HG02885 (cell line): Measurements from ENCODE around the gene ATF5.
"Not testable (repeated sequence)": the region's sequence is repeated elsewhere in the genome, so short reads cannot be mapped to it uniquely, and the experiment has no call there.

Source experiments
- ATAC-seq: cut with Tn5 transposase; IDR thresholded peaks from one replicate; pipeline ENCODE4 v1.9.1; 2021; ENCODE audit warnings: mild to moderate bottlenecking; ENCODE audit not compliant: unreplicated experiment, poor library complexity

ATF5 gene

GRCh38 chr19:49920624-49921363 lies 8.2 kb upstream of the ATF5 start:
- peak; percentile 36 for ATAC-seq

DNA sequence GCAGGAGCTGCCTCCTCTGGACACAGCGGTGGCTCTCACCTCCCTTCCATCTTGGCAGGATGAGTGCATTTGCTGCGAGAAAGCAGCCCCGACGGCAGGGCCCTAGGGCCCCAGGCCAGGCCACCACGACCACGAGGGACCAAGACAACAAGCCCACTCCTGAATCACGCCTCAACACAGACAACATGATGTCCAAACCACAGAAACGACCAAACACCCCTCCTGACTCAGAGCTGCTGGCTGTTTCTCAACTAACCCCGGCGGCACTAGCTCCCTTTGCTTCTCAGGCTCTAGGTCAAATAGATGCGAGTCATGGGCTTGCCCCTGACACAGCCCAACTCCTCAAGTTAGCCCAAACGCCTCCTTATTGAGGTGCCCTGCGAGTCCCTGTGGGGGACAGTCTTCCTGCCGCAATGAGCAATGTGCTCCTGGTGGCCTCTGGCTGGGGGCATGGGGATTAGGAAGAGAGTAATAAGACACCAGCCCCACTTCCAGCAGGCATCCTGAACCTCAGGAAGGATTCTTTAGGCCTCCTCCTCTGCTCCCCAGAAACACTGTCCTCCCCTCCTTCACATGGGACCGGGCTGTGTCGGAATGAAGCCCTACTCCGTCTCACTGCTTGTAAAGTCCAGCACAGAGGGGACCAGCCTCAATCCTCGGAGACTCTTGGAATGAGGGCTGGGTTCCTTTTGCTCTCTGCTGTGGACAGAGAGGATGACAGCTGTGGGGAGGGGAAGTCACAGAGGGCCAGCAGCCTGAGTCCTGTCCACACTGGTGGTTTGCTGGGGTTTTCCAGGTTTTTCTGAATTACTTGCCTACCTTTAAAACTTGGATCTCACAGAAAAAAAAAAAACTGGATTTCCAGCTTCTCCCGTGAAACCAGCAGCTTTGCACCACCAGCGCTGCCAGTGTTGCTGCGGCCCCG lies 6.9 kb upstream of the ATF5 start:
- ATAC-seq: no peak

DNA sequence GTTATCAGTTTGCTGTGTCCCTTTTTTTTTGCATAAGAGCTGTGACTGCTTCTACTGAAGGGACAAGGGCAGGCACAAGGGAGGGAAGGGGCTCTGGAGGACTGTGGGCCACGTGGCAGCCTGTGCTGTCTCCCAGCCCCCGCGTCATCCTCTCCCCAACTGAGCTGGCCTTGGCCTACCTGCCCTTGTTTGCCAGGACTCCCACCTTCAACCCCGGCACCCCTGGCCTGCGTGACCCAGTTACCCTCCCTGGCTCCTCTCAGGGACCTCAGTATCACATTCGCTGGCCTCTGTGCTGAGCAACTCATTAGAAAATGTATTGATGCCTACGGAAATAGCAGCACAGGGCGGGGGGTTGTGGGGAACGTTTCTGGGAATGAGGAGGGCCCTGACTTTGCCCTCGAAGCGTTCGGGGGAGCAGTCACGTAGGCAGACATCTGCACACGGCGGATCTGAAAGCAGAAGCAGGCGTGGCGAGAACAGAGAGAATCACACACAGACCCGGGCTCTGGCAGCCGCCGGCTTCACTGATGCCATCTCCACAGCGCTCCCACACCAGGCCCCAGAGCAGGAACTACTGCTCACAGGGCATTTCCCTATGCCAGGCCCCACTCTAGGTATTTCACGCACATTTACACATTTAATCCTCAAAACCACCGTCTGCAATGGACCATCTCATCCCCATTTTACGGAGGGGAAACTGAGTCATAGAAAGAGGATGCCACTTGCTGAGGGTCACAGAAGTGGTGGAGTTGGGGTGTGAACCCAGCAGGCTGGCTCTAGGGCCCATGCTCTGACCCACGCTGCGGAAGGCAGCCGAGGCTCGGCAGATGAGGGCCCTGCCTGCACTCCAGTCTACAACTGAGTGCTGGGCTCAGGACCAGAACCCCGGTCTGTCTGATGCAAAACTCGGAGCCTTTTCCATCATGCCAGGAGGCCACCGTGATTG lies 5.7 kb upstream of the ATF5 start:
- peak; percentile 39 for ATAC-seq

DNA sequence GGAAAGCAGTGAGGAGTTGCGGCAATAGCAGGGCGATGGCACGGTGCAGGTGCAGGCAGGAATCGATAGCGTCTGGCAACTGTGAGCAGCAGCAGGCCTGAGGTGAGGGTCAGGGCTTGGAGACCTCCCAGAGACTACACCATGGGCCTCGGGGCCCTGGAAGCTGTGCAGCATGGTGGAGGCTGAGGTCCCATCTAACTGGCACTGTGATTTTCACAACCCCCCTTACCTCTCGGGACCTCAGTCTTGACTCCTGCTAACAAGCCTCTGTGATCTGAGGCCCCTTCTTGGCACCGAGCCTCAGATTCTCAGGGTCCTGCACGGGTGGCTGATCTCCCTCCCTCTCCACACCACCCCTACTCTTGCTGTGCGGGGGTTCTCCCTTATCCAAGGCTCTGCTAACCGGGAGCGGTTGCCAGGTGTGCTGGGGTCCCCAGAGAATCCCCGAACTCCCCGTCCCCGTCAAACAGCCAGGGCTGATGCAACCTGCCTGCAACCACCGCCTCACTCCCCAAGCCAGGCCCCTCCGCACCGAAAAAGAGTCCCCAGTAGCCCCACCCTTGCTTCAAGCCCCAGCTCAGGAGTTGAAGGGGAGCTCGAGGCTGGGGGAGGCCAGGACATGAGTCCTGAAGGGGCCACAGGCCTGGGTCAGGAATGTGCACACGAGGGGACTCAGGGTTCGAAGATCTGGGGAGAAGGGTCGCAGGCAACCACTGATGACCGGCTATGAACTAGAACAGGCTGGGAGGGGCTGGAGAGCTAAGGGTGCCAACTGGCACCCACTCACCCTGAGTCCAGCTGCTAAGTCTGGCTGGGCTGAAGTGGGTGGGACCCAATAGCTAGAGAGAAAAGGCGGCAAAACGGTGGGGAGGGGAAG lies 4.8 kb upstream of the ATF5 start:
- no peak for ATAC-seq

- ATAC-seq: not testable (repeated sequence)
Measured at GRCh38 chr19:49924881-49925210, 4.2 kb upstream of the ATF5 start.

DNA sequence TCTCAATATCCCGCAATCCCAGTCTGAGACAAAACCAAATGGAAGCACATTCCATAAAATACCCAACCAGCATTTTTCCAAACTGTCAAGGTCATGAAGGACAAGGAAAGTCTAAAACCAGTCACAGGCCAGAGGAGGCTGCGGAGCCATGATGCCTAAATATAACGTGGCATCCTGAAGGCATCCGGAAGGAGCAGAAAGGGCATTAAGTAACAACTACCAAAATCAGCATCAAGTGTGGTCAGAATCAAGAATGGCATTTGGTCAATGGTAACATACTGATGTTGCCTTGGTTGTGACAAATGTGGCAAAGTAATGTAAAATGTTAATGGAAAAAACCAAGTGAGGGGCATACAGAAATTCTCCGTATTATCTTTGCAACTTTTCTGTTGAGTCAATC lies 3.5 kb upstream of the ATF5 start:
- ATAC-seq: no peak

GRCh38 chr19:49926515-49926914 lies 2.5 kb upstream of the ATF5 start:
- ATAC-seq: no peak

- ATAC-seq: no peak
Measured at GRCh38 chr19:49927526-49928264, 1.3 kb upstream of the ATF5 start.

GRCh38 chr19:49929611-49930482 lies 842 bp downstream of the ATF5 start:
- peak; percentile 39 for ATAC-seq

DNA sequence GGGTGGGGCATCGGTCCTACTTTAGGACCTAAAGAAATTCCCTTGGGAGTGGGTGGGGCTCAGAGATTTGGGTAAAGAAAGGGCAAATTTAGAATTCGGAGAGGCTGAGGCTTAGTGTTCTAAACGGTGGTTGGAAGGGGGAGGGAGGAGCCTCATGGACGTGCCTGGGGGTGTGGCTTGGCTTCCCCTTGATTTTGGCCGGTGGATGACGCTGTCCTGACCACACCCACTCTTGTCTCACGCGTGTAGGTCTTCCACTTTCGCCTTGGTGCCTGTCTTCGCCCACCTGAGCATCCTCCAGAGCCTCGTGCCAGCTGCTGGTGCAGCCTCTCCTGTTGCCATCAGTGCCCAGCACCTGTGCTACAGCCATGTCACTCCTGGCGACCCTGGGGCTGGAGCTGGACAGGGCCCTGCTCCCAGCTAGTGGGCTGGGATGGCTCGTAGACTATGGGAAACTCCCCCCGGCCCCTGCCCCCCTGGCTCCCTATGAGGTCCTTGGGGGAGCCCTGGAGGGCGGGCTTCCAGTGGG lies 1.5 kb downstream of the ATF5 start:
- ATAC-seq: no peak

DNA sequence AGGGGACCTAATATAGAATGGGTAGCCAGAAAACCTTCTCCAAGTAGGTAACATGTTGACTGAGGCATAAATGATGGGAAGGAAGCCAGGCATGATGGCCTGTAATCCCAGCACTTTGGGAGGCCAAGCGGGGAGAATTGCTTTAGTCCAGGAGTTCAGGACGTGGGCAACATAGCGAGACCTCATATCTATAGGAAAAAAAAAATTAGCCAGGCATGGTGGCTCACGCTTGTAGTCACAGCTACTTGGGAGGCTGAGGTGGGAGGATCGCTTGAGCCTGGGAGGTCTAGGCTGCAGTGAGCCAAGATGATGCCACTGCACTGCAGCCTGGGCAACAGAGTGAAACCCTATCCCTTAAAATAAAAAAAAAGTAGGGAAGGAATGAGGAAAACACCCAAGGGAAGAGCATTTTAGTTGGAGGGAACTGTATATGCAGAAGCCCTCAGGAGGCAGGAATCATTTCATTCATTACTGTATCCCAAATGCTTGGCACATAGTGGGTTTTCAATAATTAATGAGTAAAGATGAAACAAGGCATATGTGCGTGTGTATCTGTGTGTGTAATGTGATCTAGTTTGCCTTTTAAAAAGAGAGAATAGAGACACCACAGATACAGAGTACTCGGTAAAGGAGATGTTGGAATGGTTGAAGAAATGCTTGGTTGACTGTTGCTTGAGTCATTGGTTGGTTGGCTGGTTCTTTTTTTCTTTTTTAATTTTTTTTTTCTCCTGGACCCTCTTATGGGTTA lies 2.5 kb downstream of the ATF5 start:
- no peak for ATAC-seq

DNA sequence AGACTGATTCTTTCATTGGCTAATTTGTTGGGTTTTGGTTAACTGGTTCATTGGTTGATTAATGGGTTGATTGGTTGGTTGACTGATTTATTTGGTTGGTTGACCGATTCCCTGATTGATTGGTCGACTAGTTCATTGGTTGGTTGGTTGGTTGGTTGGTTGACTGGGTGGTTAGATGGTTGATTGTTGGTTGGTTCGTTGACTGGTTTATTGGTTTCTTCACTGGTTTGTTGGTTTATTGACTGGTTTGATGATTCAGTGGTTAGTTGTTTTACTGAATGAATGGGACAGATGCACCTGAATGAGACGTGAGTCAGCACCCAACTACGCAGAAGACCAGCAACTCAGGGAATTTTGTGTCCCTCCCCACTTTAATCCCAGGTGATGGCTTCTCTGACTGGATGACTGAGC lies 3.0 kb downstream of the ATF5 start:
- ATAC-seq: no peak

GRCh38 chr19:49932731-49933131 lies 3.7 kb downstream of the ATF5 start:
- ATAC-seq: no peak

DNA sequence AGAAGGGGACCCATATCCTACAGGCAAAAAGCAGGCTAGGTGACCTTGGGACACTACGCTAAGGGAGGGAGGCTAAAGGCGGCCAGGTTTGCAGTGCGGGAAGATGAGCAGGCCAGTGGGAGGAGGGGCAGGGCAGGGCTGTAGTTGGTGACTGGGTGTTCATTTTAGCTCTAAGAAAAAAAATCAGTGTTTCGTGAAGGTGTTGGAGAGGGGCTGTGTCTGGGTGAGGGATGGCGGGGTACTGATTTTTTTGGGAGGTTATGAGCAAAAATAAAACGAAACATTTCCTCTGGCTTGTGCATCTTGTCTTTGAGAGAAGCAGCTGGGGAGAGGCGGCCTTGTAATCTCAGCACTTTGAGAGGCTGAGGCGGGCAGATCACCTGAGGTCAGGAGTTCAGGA lies 4.6 kb downstream of the ATF5 start:
- no peak for ATAC-seq

DNA sequence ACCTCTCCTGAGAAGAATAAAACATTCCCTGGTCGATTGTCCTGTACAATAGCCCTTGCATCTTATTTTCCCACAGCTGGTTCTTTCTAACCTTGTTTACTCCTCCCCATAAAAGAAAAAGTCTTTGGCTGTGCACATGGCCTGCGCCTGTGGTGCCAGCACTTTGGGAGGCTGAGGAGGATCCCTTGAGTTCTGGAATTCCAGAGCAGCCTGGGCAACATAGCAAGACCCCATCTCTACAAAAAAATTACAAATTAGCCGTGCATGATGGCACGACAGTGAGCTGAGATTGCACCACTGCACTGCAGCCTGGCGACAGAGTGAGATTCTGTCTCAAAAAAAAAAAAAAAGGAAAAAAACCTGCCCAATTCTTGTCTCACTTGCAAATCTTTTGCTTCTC lies 7.5 kb downstream of the ATF5 start:
- no peak for ATAC-seq

GRCh38 chr19:49937750-49938381 lies 8.9 kb downstream of the ATF5 start:
- peak; percentile 49 for ATAC-seq

GRCh38 chr19:49938662-49939061 lies 9.7 kb downstream of the ATF5 start:
- ATAC-seq: no peak
